A673 (cell line): ENCODE data around the gene EMILIN2. TPM values are rescaled to one million over a fixed set of nuclear protein-coding genes. Genes with fewer than 3 reads are reported as not detected.

ENCODE experiments used
- BruUV-seq: library from RNA; stranded (reverse); fragments of 400-500 nt; replicated peaks from 2 replicates; lab custom pipeline; 2021; lab: Mats Ljungman, UMichigan
- CTCF ChIA-PET: fragments of 300-600 bp; sonication (Branson Sonifier 250); formaldehyde crosslinking; loops from one replicate; lab custom pipeline; 2022; ENCODE audit warnings: antibody characterized with exemption; lab: Charles Lee
- POLR2A ChIA-PET: fragments of 300-600 bp; sonication (Branson Sonifier 250); formaldehyde crosslinking; loops from one replicate; lab custom pipeline; 2022; ENCODE audit warnings: antibody characterized with exemption; ENCODE audit not compliant: low non-redundant PET; lab: Charles Lee
- DNase-seq: peaks from one replicate; pipeline ENCODE4 v3.0.0-alpha.2; 2015; ENCODE audit warnings: low spot score
- H3K27ac ChIP-seq: fragments of 200-600 bp; sonication (generic); 2 replicates; pipeline ENCODE4 v1.5.1; 2016; ENCODE audit warnings: mixed run types, low read depth, mild to moderate bottlenecking, mixed read lengths, antibody characterized with exemption, low read length; ENCODE audit not compliant: poor library complexity, severe bottlenecking
- H3K27me3 ChIP-seq: fragments of 200-600 bp; sonication (generic); replicated peaks from 2 replicates; pipeline ENCODE4 v1.6.1; 2017; ENCODE audit warnings: mixed run types, low read depth, mild to moderate bottlenecking, mixed read lengths, antibody characterized with exemption, low read length; ENCODE audit not compliant: insufficient read depth, poor library complexity
- H3K36me3 ChIP-seq: fragments of 200-600 bp; sonication (generic); 2 replicates; pipeline ENCODE4 v1.6.1; 2016; ENCODE audit warnings: mixed run types, mild to moderate bottlenecking, mixed read lengths, antibody characterized with exemption, low read length; ENCODE audit not compliant: insufficient read depth, poor library complexity, severe bottlenecking
- H3K4me1 ChIP-seq: fragments of 200-600 bp; sonication (generic); 2 replicates; pipeline ENCODE4 v1.6.1; 2017; ENCODE audit warnings: mixed run types, mild to moderate bottlenecking, mixed read lengths, antibody characterized with exemption, low read length; ENCODE audit not compliant: insufficient read depth, poor library complexity, severe bottlenecking
- H3K4me3 ChIP-seq: fragments of 200-600 bp; sonication (generic); 2 replicates; pipeline ENCODE4 v1.5.1; 2016; ENCODE audit warnings: low read depth, mixed run types, mild to moderate bottlenecking, mixed read lengths, low read length; ENCODE audit not compliant: poor library complexity, severe bottlenecking
- H3K9me3 ChIP-seq: fragments of 200-600 bp; sonication (generic); 2 replicates; pipeline ENCODE4 v1.6.1; 2016; ENCODE audit warnings: mixed run types, low read depth, mild to moderate bottlenecking, mixed read lengths, antibody characterized with exemption, low read length; ENCODE audit not compliant: poor library complexity, severe bottlenecking
- CTCF ChIP-seq: fragments of 300-800, 200-600 bp; sonication (generic); conservative IDR thresholded peaks from 2 replicates; pipeline ENCODE4 v1.5.1; 2017; ENCODE audit warnings: low read depth, mild to moderate bottlenecking, antibody characterized with exemption, low read length, moderate library complexity, mixed read lengths
- EZH2 ChIP-seq: fragments of 200-600 bp; sonication (generic); IDR thresholded peaks from 2 replicates; pipeline ENCODE4 v1.6.1; 2017; ENCODE audit warnings: borderline replicate concordance, low read depth, mild to moderate bottlenecking, mixed read lengths, antibody characterized with exemption, low read length; ENCODE audit not compliant: poor library complexity, severe bottlenecking
- intact Hi-C: fragments of 100-400 bp; cut with micrococcal nuclease; formaldehyde crosslinking; loops from one replicate; pipeline ENCODE4 v1.10.0; 2022; ENCODE audit not compliant: unreplicated experiment
- total RNA-seq: library from RNA; stranded (reverse); gene quantifications from 2 replicates; pipeline ENCODE4 v1.2.3, GENCODE V29; 2021

The EMILIN2 gene
- total RNA-seq, 1 experiment from 2014 or later: 23.4 TPM

- no peak for TF ChIP-seq CTCF
- TF ChIP-seq EZH2: no peak
- no peak for DNase-seq
- Histone ChIP-seq H3K27me3 (no peaks in the 10 kb centered on the region), H3K4me3 (no peak overlapping the region), H3K9me3 (no peaks in the 10 kb centered on the region), H3K4me1 (no peaks in the 10 kb centered on the region), H3K36me3 (peaks cover 67% of the 10 kb centered on the region), H3K27ac (no peak overlapping the region)
- ChIA-PET CTCF (interaction anchor here (0.5 to 1.1 kb wide), 2 partner anchors 322 to 671 kb away, joined by 3 to 24 read pairs; no protein-coding TSS in a partner anchor), POLR2A (no interaction called here)
- intact Hi-C loops: no loop called here
- no TSS peak for BruUV-seq
These were observed 76.7 kb downstream of the EMILIN2 start for GRCh38 chr18:2923464-2923863.

GRCh38 chr18:2924920-2925319 lies 78.1 kb downstream of the EMILIN2 start:
- H3K4me1 ChIP-seq: no peaks in the 10 kb centered on the region
- BruUV-seq: no TSS peak
- intact Hi-C loops: no loop called here
- no peak overlapping the region for H3K27ac ChIP-seq
- no peaks in the 10 kb centered on the region for H3K27me3 ChIP-seq
- ChIA-PET POLR2A (interaction anchor here (0.5 kb wide), 1 partner anchor 172 kb away, joined by 9 read pairs; no protein-coding TSS in a partner anchor), CTCF (no interaction called here)
- H3K9me3 ChIP-seq: no peaks in the 10 kb centered on the region
- H3K4me3 ChIP-seq: no peak overlapping the region
- no peak for DNase-seq
- peaks cover 58% of the 10 kb centered on the region for H3K36me3 ChIP-seq
- no peak for TF ChIP-seq EZH2
- TF ChIP-seq CTCF: no peak

DNA sequence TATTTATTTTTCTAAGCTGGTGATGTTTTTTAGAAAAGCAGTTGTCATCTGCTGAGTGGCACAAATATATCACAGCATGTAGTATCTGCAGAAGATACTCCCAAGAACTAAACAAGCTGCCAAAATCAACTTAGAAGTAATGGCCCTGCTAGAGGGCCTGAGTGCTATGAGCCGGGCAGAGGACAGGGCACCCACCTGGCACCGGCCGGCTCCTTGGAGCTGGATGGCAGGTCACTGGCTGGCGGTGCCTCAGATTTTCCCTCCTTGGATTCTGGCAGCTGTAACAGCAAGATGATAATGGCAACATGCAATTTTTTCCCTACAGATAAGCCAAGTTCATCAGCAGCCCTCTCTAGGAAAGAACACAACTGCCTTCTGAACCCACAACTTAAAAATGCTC lies 79.7 kb downstream of the EMILIN2 start:
- H3K4me3 ChIP-seq: no peak overlapping the region
- no peak for DNase-seq
- TF ChIP-seq EZH2 (no peak), CTCF (no peak)
- no peaks in the 10 kb centered on the region for H3K27me3 ChIP-seq
- intact Hi-C loops: no loop called here
- CTCF ChIA-PET: interaction anchor here (0.6 kb wide), 1 partner anchor 21 kb away, joined by 3 read pairs; no protein-coding TSS in a partner anchor
- H3K4me1 ChIP-seq: no peaks in the 10 kb centered on the region
- POLR2A ChIA-PET: no interaction called here
- H3K36me3 ChIP-seq: peaks cover 43% of the 10 kb centered on the region
- H3K9me3 ChIP-seq: no peaks in the 10 kb centered on the region
- H3K27ac ChIP-seq: no peak overlapping the region
- no TSS peak for BruUV-seq
